Aorta (tissue), 5 donors: ENCODE measurements around the gene POU2F2. TPM values are rescaled to one million over a fixed set of nuclear protein-coding genes. Genes with fewer than 3 reads are reported as not detected.

Source experiments
- ATAC-seq: fragments of 200-7000 bp; cut with Tn5 transposase; one replicate; pipeline ENCODE4 v1.9.1; 2022; ENCODE audit warnings: moderate library complexity; ENCODE audit not compliant: low FRiP score
- DNase-seq, 2 donors: peaks; one replicate each; pipeline ENCODE4 v3.0.0-alpha.2; 2020
- H3K27ac ChIP-seq, 2 donors: one replicate each; pipeline ENCODE4 v1.5.1; 2013; ENCODE audit warnings: low read length in 2 of 2, mild to moderate bottlenecking in 2 of 2, moderate library complexity in 2 of 2, control low read depth in 1 of 2, inconsistent platforms in 1 of 2, low read depth in 1 of 2
- H3K27me3 ChIP-seq, 2 donors: one replicate each; pipeline ENCODE4 v1.6.1; 2013; ENCODE audit warnings: control low read depth in 1 of 2, low read length in 1 of 2, mild to moderate bottlenecking in 1 of 2, moderate library complexity in 1 of 2; ENCODE audit not compliant: insufficient read depth in 2 of 2, control insufficient read depth in 1 of 2
- H3K36me3 ChIP-seq, 2 donors: one replicate each; pipeline ENCODE4 v1.6.1; 2013; ENCODE audit warnings: control low read depth in 1 of 2, low read length in 1 of 2, mild to moderate bottlenecking in 1 of 2; ENCODE audit not compliant: insufficient read depth in 2 of 2, control insufficient read depth in 1 of 2
- H3K4me1 ChIP-seq, 2 donors: one replicate each; pipeline ENCODE4 v1.6.1; 2013; ENCODE audit warnings: low read length in 2 of 2, control low read depth in 1 of 2, mild to moderate bottlenecking in 1 of 2, moderate library complexity in 1 of 2; ENCODE audit not compliant: insufficient read depth in 2 of 2, control insufficient read depth in 1 of 2
- H3K4me3 ChIP-seq, 2 donors: one replicate each; pipeline ENCODE4 v1.5.1; 2013; ENCODE audit warnings: low read length in 2 of 2, control low read depth in 1 of 2, mild to moderate bottlenecking in 1 of 2
- H3K9me3 ChIP-seq: one replicate; pipeline ENCODE4 v1.6.1; 2013; ENCODE audit warnings: mild to moderate bottlenecking, low read length; ENCODE audit not compliant: control insufficient read depth
- WGBS, 2 donors: extraction: QIAGEN DNeasy Blood & Tissue Kit; methylation state at CpG; one replicate each; pipeline ENCODE4 v1.1.7; 2013; 5-methylcytosine and 5-hydroxymethylcytosine counted together
- intact Hi-C, 2 donors: fragments of 100-400 bp; cut with DNase I; formaldehyde crosslinking; loops; one replicate each; pipeline versions ENCODE4 v1.14.2 to v1.15.0; 2022
- polyA plus RNA-seq, 2 donors: library from polyadenylated mRNA; stranded (reverse); fragments of 200-250 nt; gene quantifications; one replicate each; pipeline ENCODE4 v1.2.3, GENCODE V29; 2013
- total RNA-seq, 2 donors: library from RNA; stranded (reverse); fragmentation: NEBNext Ultra II Directional; extraction: Animal tissue kit (Norgen Biotek cat#: 25700); gene quantifications; one replicate each; pipeline ENCODE4 v1.2.1, GENCODE V29; 2021
- donor health status: healthy with polysubstance abuse.
- donor health status: Bipolar disorder and iron deficiency.
- donor health status: DM: no; HTN: no; CAD: no.
- donor health status: DM: no; HTN: no; CAD: no.
- donor health status: DM: yes; HTN: yes; CAD: no.

POU2F2 gene
- total and polyA plus RNA-seq, 4 donors: 2.3 to 9.0 (median 4.3) TPM

- no peak for DNase-seq
- peak overlapping the region in 1 of 2 donors; percentile 80 for H3K4me3 ChIP-seq
- intact Hi-C loops: no loop called here
- H3K4me1 ChIP-seq: no peaks in the 10 kb centered on the region
- no peaks in the 10 kb centered on the region for H3K9me3 ChIP-seq
- H3K27ac ChIP-seq: no peak overlapping the region
- 8 to 12% methylated on average over 8 of the region's 8 CpGs for WGBS, 2 donors
- no peaks in the 10 kb centered on the region for H3K36me3 ChIP-seq
- H3K27me3 ChIP-seq: no peaks in the 10 kb centered on the region
- no peak for ATAC-seq
Observed at GRCh38 chr19:42068361-42068755, 63.9 kb downstream of the POU2F2 start.

GRCh38 chr19:42067315-42067888 is 64.8 kb downstream of the POU2F2 start:
- no peak overlapping the region for H3K4me3 ChIP-seq
- 78 to 81% methylated on average over 6 of the region's 6 CpGs for WGBS, 2 donors
- no peaks in the 10 kb centered on the region for H3K27me3 ChIP-seq
- DNase-seq: no peak
- H3K9me3 ChIP-seq: no peaks in the 10 kb centered on the region
- no peak overlapping the region for H3K27ac ChIP-seq
- intact Hi-C loops: no loop called here
- no peak for ATAC-seq
- no peaks in the 10 kb centered on the region for H3K36me3 ChIP-seq
- no peaks in the 10 kb centered on the region for H3K4me1 ChIP-seq

GRCh38 chr19:42066075-42066754 is 66.0 kb downstream of the POU2F2 start:
- no peak for DNase-seq
- intact Hi-C loops: no loop called here

GRCh38 chr19:42065511-42065910 is 66.7 kb downstream of the POU2F2 start:
- 91 to 94% methylated on average over 5 to 9 of the region's 9 CpGs for WGBS, 2 donors
- DNase-seq (no peak), ATAC-seq (no peak)
- Histone ChIP-seq H3K4me3 (no peak overlapping the region), H3K4me1 (no peaks in the 10 kb centered on the region), H3K9me3 (no peaks in the 10 kb centered on the region), H3K36me3 (no peaks in the 10 kb centered on the region), H3K27ac (no peak overlapping the region), H3K27me3 (no peaks in the 10 kb centered on the region)
- intact Hi-C loops: no loop called here

More at GRCh38 chr19:42066075-42066754, 66.0 kb downstream of the POU2F2 start:
- Histone ChIP-seq H3K9me3 (no peaks in the 10 kb centered on the region), H3K27me3 (no peaks in the 10 kb centered on the region), H3K4me1 (no peaks in the 10 kb centered on the region), H3K4me3 (no peak overlapping the region), H3K36me3 (no peaks in the 10 kb centered on the region), H3K27ac (no peak overlapping the region)
- 58 to 61% methylated on average over 9 of the region's 9 CpGs for WGBS, 2 donors
- no peak for ATAC-seq

- H3K4me3 ChIP-seq: no peak overlapping the region
- 89 to 91% methylated on average over 10 to 13 of the region's 13 CpGs for WGBS, 2 donors
- no peaks in the 10 kb centered on the region for H3K27me3 ChIP-seq
- H3K4me1 ChIP-seq: no peaks in the 10 kb centered on the region
- DNase-seq: no peak
- intact Hi-C loops: no loop called here
- ATAC-seq: no peak
- H3K36me3 ChIP-seq: no peaks in the 10 kb centered on the region
- H3K9me3 ChIP-seq: no peaks in the 10 kb centered on the region
- H3K27ac ChIP-seq: no peak overlapping the region
Observed at GRCh38 chr19:42065051-42065450, 67.2 kb downstream of the POU2F2 start.

GRCh38 chr19:42064432-42064831 is 67.8 kb downstream of the POU2F2 start:
- intact Hi-C loops: no loop called here
- peaks cover 0 to 3% of the 10 kb centered on the region in 2 donors for H3K36me3 ChIP-seq
- no peak overlapping the region for H3K27ac ChIP-seq
- no peaks in the 10 kb centered on the region for H3K27me3 ChIP-seq
- no peaks in the 10 kb centered on the region for H3K9me3 ChIP-seq
- H3K4me3 ChIP-seq: no peak overlapping the region
- ATAC-seq (no peak), DNase-seq (no peak)
- H3K4me1 ChIP-seq: no peaks in the 10 kb centered on the region
- 87 to 89% methylated on average over 6 of the region's 6 CpGs for WGBS, 2 donors

- Histone ChIP-seq H3K4me3 (no peak overlapping the region), H3K9me3 (no peaks in the 10 kb centered on the region), H3K27me3 (no peaks in the 10 kb centered on the region), H3K4me1 (no peaks in the 10 kb centered on the region), H3K27ac (no peak overlapping the region), H3K36me3 (peaks cover 0 to 6% of the 10 kb centered on the region in 2 donors)
- no peak for DNase-seq
- ATAC-seq: no peak
- intact Hi-C loops: no loop called here
- WGBS, 2 donors: 93 to 96% methylated on average over 16 of the region's 16 CpGs
Observed at GRCh38 chr19:42062381-42062780, 69.9 kb downstream of the POU2F2 start.

- intact Hi-C loops: no loop called here
- no peak for ATAC-seq
- no peak for DNase-seq
- no peaks in the 10 kb centered on the region for H3K27me3 ChIP-seq
- no peak overlapping the region for H3K27ac ChIP-seq
- peaks cover 0 to 6% of the 10 kb centered on the region in 2 donors for H3K36me3 ChIP-seq
- no peaks in the 10 kb centered on the region for H3K4me1 ChIP-seq
- WGBS, 2 donors: 96 to 97% methylated on average over 3 of the region's 3 CpGs
- H3K9me3 ChIP-seq: no peaks in the 10 kb centered on the region
- no peak overlapping the region for H3K4me3 ChIP-seq
Observed at GRCh38 chr19:42060117-42060516, 72.1 kb downstream of the POU2F2 start.

GRCh38 chr19:42059196-42059595 is 73.0 kb downstream of the POU2F2 start:
- DNase-seq: no peak
- Histone ChIP-seq H3K27me3 (no peaks in the 10 kb centered on the region), H3K4me1 (no peaks in the 10 kb centered on the region), H3K36me3 (peaks cover 0 to 6% of the 10 kb centered on the region in 2 donors), H3K4me3 (no peak overlapping the region), H3K9me3 (no peaks in the 10 kb centered on the region), H3K27ac (no peak overlapping the region)
- WGBS, 2 donors: 93 to 94% methylated on average over 13 of the region's 13 CpGs
- intact Hi-C loops: no loop called here
- ATAC-seq: no peak
